ENCODE results near the gene TLR8.

TLR8 gene

DNA sequence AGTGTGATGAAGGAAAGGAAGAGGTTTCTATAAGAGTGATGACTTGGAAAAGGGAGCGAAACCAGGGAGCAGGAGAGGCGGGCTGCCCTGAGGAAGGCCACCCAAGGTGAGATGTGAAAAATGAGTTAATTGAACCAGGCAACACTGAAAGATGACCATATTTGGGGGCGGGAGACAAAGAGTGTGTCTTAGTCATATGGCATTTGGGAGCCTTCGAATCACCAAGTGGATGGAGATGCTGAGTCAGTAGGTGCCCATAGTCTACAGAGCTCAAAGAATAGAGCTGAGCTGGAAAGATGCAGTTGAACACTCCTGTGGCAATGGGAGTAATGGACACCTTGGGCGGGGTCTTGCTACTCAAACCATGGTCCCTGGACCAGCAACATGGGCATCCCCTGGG lies 8.3 kb upstream of the TLR8 start:
- H3K9me3 Mint-ChIP-seq: peaks cover 40% of the 10 kb centered on the region
- TF ChIP-seq, protein P1, sequence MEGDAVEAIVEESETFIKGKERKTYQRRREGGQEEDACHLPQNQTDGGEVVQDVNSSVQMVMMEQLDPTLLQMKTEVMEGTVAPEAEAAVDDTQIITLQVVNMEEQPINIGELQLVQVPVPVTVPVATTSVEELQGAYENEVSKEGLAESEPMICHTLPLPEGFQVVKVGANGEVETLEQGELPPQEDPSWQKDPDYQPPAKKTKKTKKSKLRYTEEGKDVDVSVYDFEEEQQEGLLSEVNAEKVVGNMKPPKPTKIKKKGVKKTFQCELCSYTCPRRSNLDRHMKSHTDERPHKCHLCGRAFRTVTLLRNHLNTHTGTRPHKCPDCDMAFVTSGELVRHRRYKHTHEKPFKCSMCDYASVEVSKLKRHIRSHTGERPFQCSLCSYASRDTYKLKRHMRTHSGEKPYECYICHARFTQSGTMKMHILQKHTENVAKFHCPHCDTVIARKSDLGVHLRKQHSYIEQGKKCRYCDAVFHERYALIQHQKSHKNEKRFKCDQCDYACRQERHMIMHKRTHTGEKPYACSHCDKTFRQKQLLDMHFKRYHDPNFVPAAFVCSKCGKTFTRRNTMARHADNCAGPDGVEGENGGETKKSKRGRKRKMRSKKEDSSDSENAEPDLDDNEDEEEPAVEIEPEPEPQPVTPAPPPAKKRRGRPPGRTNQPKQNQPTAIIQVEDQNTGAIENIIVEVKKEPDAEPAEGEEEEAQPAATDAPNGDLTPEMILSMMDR (IDR thresholded peaks at IDR 0.05): no peak

DNA sequence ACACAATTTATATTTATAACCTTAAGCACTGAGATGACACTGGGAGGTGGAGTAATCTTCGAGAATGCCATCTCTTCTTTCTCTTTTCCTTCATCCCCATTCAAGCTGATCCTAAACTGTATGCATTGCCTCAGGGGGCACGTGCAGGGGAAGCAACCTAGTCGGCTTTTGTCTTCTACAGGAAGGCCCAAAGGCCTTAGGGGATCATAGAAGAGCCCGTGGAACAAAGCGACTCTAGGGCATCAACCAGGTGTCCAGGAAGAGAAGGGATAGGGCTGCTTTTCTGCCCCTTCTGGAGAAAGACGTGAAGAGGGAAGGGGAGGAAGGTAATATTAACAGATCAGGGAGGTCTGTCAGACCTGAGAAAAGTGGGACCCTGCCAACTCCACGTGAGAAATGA lies 6.9 kb upstream of the TLR8 start:
- Mint-ChIP-seq H3K9me3 (peaks cover 34% of the 10 kb centered on the region), H3K4me1 (no peaks in the 10 kb centered on the region), H3K27me3 (ENCODE audit: low read depth, poor library complexity) (peaks cover 9% of the 10 kb centered on the region), H3K4me3 (no peak overlapping the region), H3K27ac (no peak overlapping the region), H3K36me3 (ENCODE audit: low read depth) (no peaks in the 10 kb centered on the region)
- DNase-seq: no peak
- TF ChIP-seq, protein P1 (IDR thresholded peaks at IDR 0.05): no peak

More for the DNA sequence above, 8.3 kb upstream of the TLR8 start:
- H3K36me3 Mint-ChIP-seq (ENCODE audit: low read depth): no peaks in the 10 kb centered on the region
- H3K4me3 Mint-ChIP-seq: no peak overlapping the region
- H3K4me1 Mint-ChIP-seq: no peaks in the 10 kb centered on the region
- no peak overlapping the region for H3K27ac Mint-ChIP-seq
- H3K27me3 Mint-ChIP-seq (ENCODE audit: low read depth, poor library complexity): peaks cover 10% of the 10 kb centered on the region
- no peak for DNase-seq

DNA sequence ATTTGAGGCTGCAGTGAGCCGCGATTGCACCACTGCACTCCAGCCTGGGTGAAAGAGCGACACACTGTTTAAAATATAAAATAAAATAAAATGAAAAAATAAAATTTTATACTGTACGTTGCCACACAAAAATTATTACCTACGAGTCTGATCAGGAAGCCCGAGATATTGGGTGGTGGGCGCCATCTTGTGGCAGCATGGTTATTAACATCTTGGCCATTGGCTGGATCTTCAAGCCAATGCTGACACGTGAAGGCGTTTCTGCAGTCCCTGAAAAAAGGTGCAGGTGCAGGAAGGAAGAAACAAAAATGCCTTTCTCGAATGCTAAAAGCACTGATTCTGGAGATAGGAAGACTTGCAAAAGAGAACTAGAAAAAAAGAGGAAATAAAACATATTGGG lies 4.9 kb upstream of the TLR8 start:
- peaks cover 6% of the 10 kb centered on the region for H3K27me3 Mint-ChIP-seq (ENCODE audit: low read depth, poor library complexity)
- DNase-seq: peak; percentile 59
- TF ChIP-seq, protein P1 (IDR thresholded peaks at IDR 0.05): peak; percentile 61
- no peak overlapping the region for H3K4me3 Mint-ChIP-seq
- no peaks in the 10 kb centered on the region for H3K4me1 Mint-ChIP-seq
- H3K9me3 Mint-ChIP-seq: peaks cover 41% of the 10 kb centered on the region
- no peaks in the 10 kb centered on the region for H3K36me3 Mint-ChIP-seq (ENCODE audit: low read depth)
- no peak overlapping the region for H3K27ac Mint-ChIP-seq

DNA sequence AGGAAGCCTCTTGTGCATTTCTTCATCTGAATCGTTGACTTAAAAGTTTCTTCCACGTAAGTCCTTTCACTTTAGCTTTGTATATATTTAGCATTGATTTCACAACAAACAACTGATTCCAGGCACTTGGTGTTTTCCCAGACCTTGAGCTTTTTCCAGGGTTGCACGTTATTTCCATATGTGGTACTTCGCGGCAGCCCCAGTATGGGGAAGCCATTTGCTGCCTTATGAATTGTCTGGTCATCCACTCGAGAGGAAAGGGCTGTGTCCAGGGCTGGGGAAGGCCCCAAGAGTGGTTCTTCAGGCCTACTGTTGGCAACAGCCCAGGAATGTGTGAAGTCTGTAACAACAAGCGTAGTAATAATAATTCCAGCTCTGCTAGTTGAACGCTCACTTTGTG lies 2.8 kb upstream of the TLR8 start:
- no peak overlapping the region for H3K4me3 Mint-ChIP-seq
- TF ChIP-seq, protein P1 (IDR thresholded peaks at IDR 0.05): no peak
- no peak overlapping the region for H3K27ac Mint-ChIP-seq
- peaks cover 6% of the 10 kb centered on the region for H3K27me3 Mint-ChIP-seq (ENCODE audit: low read depth, poor library complexity)
- no peaks in the 10 kb centered on the region for H3K4me1 Mint-ChIP-seq
- H3K9me3 Mint-ChIP-seq: peaks cover 27% of the 10 kb centered on the region
- no peaks in the 10 kb centered on the region for H3K36me3 Mint-ChIP-seq (ENCODE audit: low read depth)
- no peak for DNase-seq

DNA sequence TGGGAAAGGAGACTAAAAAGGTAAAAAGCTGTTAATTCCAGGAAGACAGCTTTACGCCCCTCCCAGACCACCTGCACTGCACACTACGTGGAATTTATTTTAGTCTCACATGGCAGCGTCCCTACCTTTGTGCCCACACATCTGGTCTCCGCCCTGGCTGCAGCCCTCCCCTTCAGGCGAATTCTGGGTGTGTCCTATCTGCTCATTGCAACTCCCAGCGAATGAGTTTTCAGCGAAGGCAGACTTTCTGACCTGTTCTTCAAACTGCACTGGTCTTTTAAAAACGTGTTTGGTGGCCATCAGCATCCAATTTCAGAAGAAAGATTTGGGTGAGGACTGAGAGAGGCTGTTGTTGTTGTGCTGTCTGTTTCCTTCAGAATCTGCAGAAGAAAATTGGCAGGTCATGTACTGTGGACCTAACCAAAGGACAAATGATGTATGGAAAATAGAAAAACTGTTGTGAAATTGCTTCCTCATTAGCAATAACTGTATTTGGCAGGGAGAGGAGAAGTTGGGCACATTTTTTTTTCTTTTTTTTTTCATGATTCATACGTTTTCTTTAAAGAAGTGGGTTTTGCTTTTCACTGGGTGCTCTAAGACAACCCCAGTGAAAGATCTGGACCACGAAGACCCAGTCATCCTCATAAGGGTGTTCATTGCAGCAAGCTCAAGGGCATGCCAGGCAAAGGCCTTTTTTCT lies 4.2 kb downstream of the TLR8 start:
- Mint-ChIP-seq H3K27me3 (ENCODE audit: low read depth, poor library complexity) (no peaks in the 10 kb centered on the region), H3K4me1 (no peaks in the 10 kb centered on the region), H3K36me3 (ENCODE audit: low read depth) (no peaks in the 10 kb centered on the region), H3K9me3 (peaks cover 17% of the 10 kb centered on the region), H3K4me3 (no peak overlapping the region), H3K27ac (no peak overlapping the region)
- no peak for DNase-seq
- TF ChIP-seq, protein P1 (IDR thresholded peaks at IDR 0.05): no peak

DNA sequence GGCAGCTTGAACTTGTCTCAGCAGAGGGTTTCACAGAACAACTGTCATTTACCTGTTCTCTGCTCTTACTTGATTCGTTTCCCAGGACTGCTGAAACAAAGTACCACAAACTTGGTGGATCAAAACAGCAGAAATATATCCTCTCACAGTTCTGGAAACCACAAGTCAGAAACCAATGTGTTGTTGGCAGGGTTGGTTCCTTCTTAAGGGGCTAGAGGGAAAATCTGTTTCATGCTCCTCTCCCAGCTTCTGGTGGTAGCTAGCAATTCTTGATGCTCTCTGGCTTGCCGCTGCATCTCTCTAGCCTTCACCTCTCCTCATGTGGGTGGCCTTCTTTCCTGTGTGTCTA lies 4.7 kb downstream of the TLR8 start:
- H3K36me3 Mint-ChIP-seq (ENCODE audit: low read depth): no peaks in the 10 kb centered on the region
- no peaks in the 10 kb centered on the region for H3K27me3 Mint-ChIP-seq (ENCODE audit: low read depth, poor library complexity)
- DNase-seq: no peak
- no peak overlapping the region for H3K4me3 Mint-ChIP-seq
- no peaks in the 10 kb centered on the region for H3K4me1 Mint-ChIP-seq
- TF ChIP-seq, protein P1 (IDR thresholded peaks at IDR 0.05): no peak
- H3K27ac Mint-ChIP-seq: no peak overlapping the region
- peaks cover 13% of the 10 kb centered on the region for H3K9me3 Mint-ChIP-seq

Data from nephron progenitor cell (in vitro differentiated cells).